Esophagus (tissue), 2 donors: ENCODE measurements around the gene MYBPHL. TPM values are rescaled to one million over a fixed set of nuclear protein-coding genes. Genes with fewer than 3 reads are reported as not detected.

Experiments
- H3K27ac ChIP-seq, 2 donors: one replicate each; pipeline ENCODE4 v1.5.1; 2013; ENCODE audit warnings: low read depth in 2 of 2, mild to moderate bottlenecking in 2 of 2, inconsistent platforms in 1 of 2, low read length in 1 of 2, moderate library complexity in 1 of 2
- H3K27me3 ChIP-seq, 2 donors: one replicate each; pipeline ENCODE4 v1.6.1; 2013; ENCODE audit warnings: low read length in 2 of 2, control low read depth in 1 of 2, mild to moderate bottlenecking in 1 of 2; ENCODE audit not compliant: insufficient read depth in 2 of 2, control insufficient read depth in 1 of 2
- H3K36me3 ChIP-seq, 2 donors: one replicate each; pipeline ENCODE4 v1.6.1; 2013; ENCODE audit warnings: low read length in 1 of 2; ENCODE audit not compliant: control insufficient read depth in 2 of 2, insufficient read depth in 2 of 2
- H3K4me1 ChIP-seq, 2 donors: one replicate each; pipeline ENCODE4 v1.6.1; 2013; ENCODE audit warnings: low read length in 1 of 2; ENCODE audit not compliant: control insufficient read depth in 2 of 2, insufficient read depth in 2 of 2
- H3K4me3 ChIP-seq, 2 donors: one replicate each; pipeline ENCODE4 v1.5.1; 2013; ENCODE audit warnings: low read length in 2 of 2, mild to moderate bottlenecking in 2 of 2, low read depth in 1 of 2, moderate library complexity in 1 of 2
- H3K9me3 ChIP-seq, 2 donors: one replicate each; pipeline ENCODE4 v1.6.1; 2013; ENCODE audit warnings: mild to moderate bottlenecking in 2 of 2, low read depth in 1 of 2, low read length in 1 of 2, moderate library complexity in 1 of 2; ENCODE audit not compliant: control insufficient read depth in 2 of 2, insufficient read depth in 1 of 2
- WGBS, 2 donors: extraction: QIAGEN DNeasy Blood & Tissue Kit; methylation state at CpG; one replicate each; pipeline ENCODE4 v1.1.7; 2013; 5-methylcytosine and 5-hydroxymethylcytosine counted together
- polyA plus RNA-seq, 2 donors: library from polyadenylated mRNA; stranded (reverse); fragments of 200-250 nt; gene quantifications; one replicate each; pipeline ENCODE4 v1.2.3, GENCODE V29; 2013
- donor health status: healthy with polysubstance abuse.
- donor health status: Bipolar disorder and iron deficiency.

Gene MYBPHL
- polyA plus RNA-seq, 2 donors, result 0.08 to 0.14 TPM

- WGBS, 2 donors, result 0 to 1% methylated on average over 55 to 56 of the region's 56 CpGs
- Histone ChIP-seq H3K4me3 (peak within 1 kb of the TSS; percentile 59 to 62), H3K4me1 (peaks cover 3 to 9% of the 10 kb centered on the region in 2 donors), H3K27ac (peak within 1 kb of the TSS; percentile 86 to 98), H3K36me3 (peaks cover 0 to 5% of the 10 kb centered on the region in 2 donors), H3K9me3 (no peaks in the 10 kb centered on the region), H3K27me3 (no peaks in the 10 kb centered on the region)
These were observed 23.7 kb downstream of the MYBPHL start, which contains the start of gene PSRC1 for GRCh38 chr1:109282952-109283747. Gene PSRC1 (minus strand): TSS chr1:109283145.

- Histone ChIP-seq H3K4me1 (peaks cover 3 to 13% of the 10 kb centered on the region in 2 donors), H3K27me3 (no peaks in the 10 kb centered on the region), H3K36me3 (peaks cover 0 to 5% of the 10 kb centered on the region in 2 donors), H3K4me3 (peak overlapping the region; percentile 59 to 62), H3K27ac (peak overlapping the region; percentile 82 to 86), H3K9me3 (no peaks in the 10 kb centered on the region)
- WGBS, 2 donors, result 9% methylated on average over 10 of the region's 10 CpGs
These were observed 24.3 kb downstream of the MYBPHL start for GRCh38 chr1:109282497-109282951.

GRCh38 chr1:109281680-109282496 lies 24.9 kb downstream of the MYBPHL start:
- Histone ChIP-seq H3K9me3 (no peaks in the 10 kb centered on the region), H3K27me3 (no peaks in the 10 kb centered on the region), H3K4me3 (peak overlapping the region; percentile 59 to 62), H3K27ac (peak overlapping the region in 1 of 2 donors; percentile 82), H3K4me1 (peaks cover 3 to 16% of the 10 kb centered on the region in 2 donors), H3K36me3 (peaks cover 0 to 5% of the 10 kb centered on the region in 2 donors)
- WGBS, 2 donors, result 57 to 67% methylated on average over 28 of the region's 28 CpGs

GRCh38 chr1:109280862-109281261 lies 25.9 kb downstream of the MYBPHL start:
- Histone ChIP-seq H3K4me1 (peaks cover 3 to 16% of the 10 kb centered on the region in 2 donors), H3K36me3 (peaks cover 0 to 5% of the 10 kb centered on the region in 2 donors), H3K27ac (no peak overlapping the region), H3K4me3 (no peak overlapping the region), H3K27me3 (no peaks in the 10 kb centered on the region), H3K9me3 (no peaks in the 10 kb centered on the region)
- WGBS, 2 donors, result 93 to 94% methylated on average over 12 of the region's 12 CpGs

GRCh38 chr1:109279615-109280278 lies 27.1 kb downstream of the MYBPHL start:
- Histone ChIP-seq H3K27me3 (no peaks in the 10 kb centered on the region), H3K36me3 (peaks cover 0 to 5% of the 10 kb centered on the region in 2 donors), H3K27ac (no peak overlapping the region), H3K4me1 (peaks cover 3 to 16% of the 10 kb centered on the region in 2 donors), H3K9me3 (no peaks in the 10 kb centered on the region), H3K4me3 (no peak overlapping the region)
- WGBS, 2 donors, result 94% methylated on average over 5 of the region's 5 CpGs

GRCh38 chr1:109277434-109278204 lies 29.2 kb downstream of the MYBPHL start:
- H3K9me3 ChIP-seq, result no peaks in the 10 kb centered on the region
- H3K27me3 ChIP-seq, result no peaks in the 10 kb centered on the region
- peaks cover 3 to 24% of the 10 kb centered on the region in 2 donors for H3K4me1 ChIP-seq
- H3K36me3 ChIP-seq, result peaks cover 0 to 7% of the 10 kb centered on the region in 2 donors
- no peak overlapping the region for H3K4me3 ChIP-seq
- peak overlapping the region; percentile 71 to 87 for H3K27ac ChIP-seq
- WGBS, 2 donors, result 56 to 68% methylated on average over 7 of the region's 7 CpGs

- WGBS, 2 donors, result 55% methylated on average over 9 of the region's 9 CpGs
- H3K27ac ChIP-seq, result peak overlapping the region; percentile 66 to 96
These were observed 31.0 kb downstream of the MYBPHL start for GRCh38 chr1:109275706-109276345.

GRCh38 chr1:109274533-109275476 lies 32.0 kb downstream of the MYBPHL start:
- WGBS, 2 donors, result 24 to 35% methylated on average over 24 of the region's 24 CpGs
- H3K36me3 ChIP-seq, result peaks cover 0 to 27% of the 10 kb centered on the region in 2 donors
- H3K27me3 ChIP-seq, result no peaks in the 10 kb centered on the region
- peaks cover 0 to 16% of the 10 kb centered on the region in 2 donors for H3K4me1 ChIP-seq
- no peaks in the 10 kb centered on the region for H3K9me3 ChIP-seq
- H3K4me3 ChIP-seq, result no peak overlapping the region
- H3K27ac ChIP-seq, result peak overlapping the region; percentile 85 to 96

More at GRCh38 chr1:109275706-109276345, 31.0 kb downstream of the MYBPHL start:
- Histone ChIP-seq H3K36me3 (peaks cover 0 to 20% of the 10 kb centered on the region in 2 donors), H3K9me3 (no peaks in the 10 kb centered on the region), H3K27me3 (no peaks in the 10 kb centered on the region), H3K4me3 (no peak overlapping the region), H3K4me1 (peaks cover 0 to 16% of the 10 kb centered on the region in 2 donors)
